GM21723 (cell line): Measurements from ENCODE around the gene DISP2.

Experiments used
- ATAC-seq: cut with Tn5 transposase; IDR thresholded peaks from one replicate; pipeline ENCODE4 v1.9.1; 2021; ENCODE audit warnings: mild to moderate bottlenecking, moderate library complexity; ENCODE audit not compliant: unreplicated experiment

DISP2 gene

GRCh38 chr15:40361640-40362039 is 3.6 kb downstream of the DISP2 start:
- ATAC-seq = no peak

- ATAC-seq = no peak
Measured at GRCh38 chr15:40363611-40364010, 5.6 kb downstream of the DISP2 start.

- no peak for ATAC-seq
Measured at GRCh38 chr15:40364251-40364650, 6.2 kb downstream of the DISP2 start.

GRCh38 chr15:40365016-40365415 is 7.0 kb downstream of the DISP2 start:
- ATAC-seq = no peak

- no peak for ATAC-seq
Measured at GRCh38 chr15:40365624-40366456, 7.8 kb downstream of the DISP2 start.

- no peak for ATAC-seq
Measured at GRCh38 chr15:40366457-40367370, 8.7 kb downstream of the DISP2 start.

GRCh38 chr15:40367371-40367685 is 9.3 kb downstream of the DISP2 start:
- ATAC-seq = no peak

GRCh38 chr15:40367686-40368611 is 9.9 kb downstream of the DISP2 start:
- ATAC-seq = peak; percentile 88

GRCh38 chr15:40368719-40369473 is 10.9 kb downstream of the DISP2 start:
- no peak for ATAC-seq

GRCh38 chr15:40369474-40369869 is 11.5 kb downstream of the DISP2 start:
- ATAC-seq = no peak

- no peak for ATAC-seq
Measured at GRCh38 chr15:40369971-40370370, 12.0 kb downstream of the DISP2 start.

GRCh38 chr15:40372981-40373380 is 15.0 kb downstream of the DISP2 start:
- ATAC-seq = no peak

GRCh38 chr15:40377606-40378005 is 19.6 kb downstream of the DISP2 start:
- no peak for ATAC-seq

- no peak for ATAC-seq
Measured at GRCh38 chr15:40379374-40379773, 21.4 kb downstream of the DISP2 start.

GRCh38 chr15:40379853-40380252 is 21.8 kb downstream of the DISP2 start:
- no peak for ATAC-seq

- no peak for ATAC-seq
Measured at GRCh38 chr15:40380636-40381035, 22.6 kb downstream of the DISP2 start.

GRCh38 chr15:40381818-40382529 is 24.0 kb downstream of the DISP2 start:
- no peak for ATAC-seq

- peak; percentile 98 for ATAC-seq
Measured at GRCh38 chr15:40382580-40383456, 24.8 kb downstream of the DISP2 start, which contains the start of gene KNSTRN. Gene KNSTRN (plus strand): TSS chr15:40382721. CDS start chr15:40382836, 115 bp downstream.
